Mammary epithelial cell (primary cell): ENCODE measurements around the gene ADGRD2.

ENCODE experiments used
- CTCF ChIP-seq, 2 donors: IDR thresholded peaks in 1 of 2; conservative IDR thresholded peaks in 1 of 2; 2 replicates each; pipeline ENCODE4 v1.5.1; 2011 to 2012; ENCODE audit warnings: inconsistent platforms in 2 of 2, low read length in 2 of 2, mild to moderate bottlenecking in 2 of 2, control low read depth in 1 of 2, low read depth in 1 of 2; ENCODE audit not compliant: insufficient read depth in 1 of 2; ENCODE audit errors: extremely low read depth in 1 of 2
- EZH2 ChIP-seq: IDR thresholded peaks from 2 replicates; pipeline ENCODE4 v1.6.1; 2012; ENCODE audit warnings: low read length, inconsistent platforms, borderline replicate concordance

GRCh38 chr9:124485201-124485600, 35.0 kb downstream of the ADGRD2 start:
- no peak for TF ChIP-seq CTCF (conservative IDR thresholded peaks at IDR 0.05 in 1 of 2, IDR thresholded peaks at IDR 0.05 in 1 of 2; ENCODE audit: extremely low read depth in 1 of 2, insufficient read depth in 1 of 2, low read depth in 1 of 2, low read length in 2 of 2)
- no peak for TF ChIP-seq EZH2
